SH-SY5Y (cell line): ENCODE results near the gene APOBR.

ENCODE experiments used
- GATA2 ChIP-seq: IDR thresholded peaks from 2 replicates; pipeline ENCODE4 v1.6.1; 2011; ENCODE audit warnings: mild to moderate bottlenecking, low read depth, low read length
- GATA3 ChIP-seq: IDR thresholded peaks from 2 replicates; pipeline ENCODE4 v1.6.1; 2011; ENCODE audit warnings: low read depth, mild to moderate bottlenecking, low read length, moderate library complexity

The APOBR gene

DNA sequence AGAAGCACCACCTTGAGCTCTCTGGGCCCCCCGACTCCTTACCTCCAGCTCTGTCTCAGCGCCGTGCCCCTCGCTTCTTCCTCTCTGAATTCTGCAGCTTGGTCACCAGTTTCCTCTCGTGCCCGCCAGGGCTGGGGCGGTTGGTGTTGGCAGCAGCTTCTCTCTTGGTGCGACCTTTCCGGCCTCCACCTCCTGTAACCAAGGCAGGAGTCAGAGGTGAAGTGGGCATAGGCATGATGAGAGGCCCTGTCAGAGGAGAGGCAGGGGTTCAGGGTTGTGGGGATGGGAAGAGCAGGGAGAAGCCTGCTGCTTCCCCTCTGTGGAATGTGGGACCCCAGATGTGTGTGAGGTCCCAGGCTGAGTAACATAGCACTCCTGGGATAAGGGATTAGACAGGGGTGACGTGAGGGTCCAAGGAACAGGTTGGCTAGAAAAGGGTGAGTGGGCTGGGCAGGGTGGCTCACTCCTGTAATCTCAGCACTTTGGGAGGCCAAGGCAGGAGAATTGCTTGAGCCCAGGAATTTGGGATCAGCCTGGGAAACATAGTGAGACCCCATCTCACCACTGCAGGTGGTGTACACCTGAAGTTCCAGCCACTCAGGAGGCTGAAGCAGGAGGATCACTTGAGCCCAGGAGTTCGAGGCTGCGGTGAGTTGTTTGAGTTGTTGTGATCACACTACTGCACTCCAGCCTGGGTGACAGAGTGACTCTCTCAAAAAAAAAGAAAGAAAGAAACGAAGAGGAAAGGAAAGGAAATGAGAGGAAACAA is 43.7 kb downstream of the APOBR start:
- TF ChIP-seq GATA3 (no peak), GATA2 (no peak)

DNA sequence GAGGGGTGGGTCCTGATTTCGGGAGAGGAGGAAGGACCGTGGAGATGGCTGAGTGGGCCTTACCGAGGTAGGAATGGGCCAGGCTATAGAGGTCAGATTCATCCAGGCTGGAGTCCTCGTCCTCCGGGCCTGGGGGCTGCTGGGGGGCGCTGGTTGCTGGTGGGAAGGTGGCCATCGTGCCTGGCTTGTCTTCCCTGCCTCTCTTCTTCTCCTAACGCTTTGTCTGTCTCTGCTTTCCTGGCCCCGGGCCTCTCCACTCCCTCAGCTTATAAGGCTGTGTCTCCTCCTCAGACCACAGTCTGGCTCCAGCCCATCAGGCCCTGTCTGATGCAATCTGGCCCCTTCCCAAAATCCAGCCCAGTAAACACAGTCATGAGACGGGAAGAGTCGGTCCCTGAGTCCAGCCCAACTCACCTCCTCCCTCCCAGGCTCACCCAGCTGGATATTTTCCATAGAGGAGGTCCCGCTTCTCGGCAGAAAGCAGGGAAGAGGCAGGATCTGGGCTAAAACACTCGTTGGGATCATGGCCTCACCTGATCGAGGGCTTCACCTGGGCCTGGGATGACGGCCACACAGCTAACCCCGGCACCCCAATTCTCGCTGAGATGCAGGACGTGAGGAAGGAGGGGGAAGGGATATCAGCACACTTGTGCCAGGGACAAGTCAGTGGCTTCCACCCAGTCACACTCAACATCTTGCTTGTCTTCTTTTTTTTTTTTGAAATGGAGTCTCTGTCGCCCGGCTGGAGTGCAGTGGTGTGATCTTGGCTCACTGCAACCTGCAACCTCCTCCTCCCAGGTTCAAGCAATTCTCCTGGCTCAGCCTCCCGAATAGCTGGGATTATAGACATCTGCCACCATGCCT is 44.5 kb downstream of the APOBR start, which contains the start of gene NUPR1:
TSS of gene NUPR1 (minus strand) at position 242 of the 864 bp plus-strand sequence. CDS start at position 175, 67 bp downstream.
- no peak for TF ChIP-seq GATA2
- no peak for TF ChIP-seq GATA3

GRCh38 chr16:28540346-28540745 is 45.9 kb downstream of the APOBR start:
- TF ChIP-seq GATA2 (no peak), GATA3 (no peak)

DNA sequence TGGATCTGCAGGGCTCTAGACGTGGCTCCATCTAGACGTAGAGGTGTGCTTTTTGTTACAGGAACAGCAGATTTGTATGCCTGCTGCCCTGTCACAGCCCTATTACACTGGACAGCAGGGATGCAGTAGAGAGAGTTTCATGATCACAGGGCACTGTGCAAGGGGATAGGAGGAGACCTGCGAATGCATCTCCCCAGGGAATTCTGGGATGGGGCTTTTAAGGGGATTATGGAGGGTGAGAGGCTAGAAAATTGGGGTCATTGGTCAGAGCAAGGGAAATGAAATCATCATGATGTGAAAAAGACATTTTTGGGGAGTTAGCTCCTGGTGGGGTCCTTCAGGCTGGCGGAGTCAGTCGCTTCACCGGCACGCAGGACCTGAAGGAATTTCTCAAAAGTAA is 48.2 kb downstream of the APOBR start:
- TF ChIP-seq GATA3 (no peak), GATA2 (no peak)

- TF ChIP-seq GATA2, result no peak
Observed at GRCh38 chr16:28543072-28543471, 48.6 kb downstream of the APOBR start.

DNA sequence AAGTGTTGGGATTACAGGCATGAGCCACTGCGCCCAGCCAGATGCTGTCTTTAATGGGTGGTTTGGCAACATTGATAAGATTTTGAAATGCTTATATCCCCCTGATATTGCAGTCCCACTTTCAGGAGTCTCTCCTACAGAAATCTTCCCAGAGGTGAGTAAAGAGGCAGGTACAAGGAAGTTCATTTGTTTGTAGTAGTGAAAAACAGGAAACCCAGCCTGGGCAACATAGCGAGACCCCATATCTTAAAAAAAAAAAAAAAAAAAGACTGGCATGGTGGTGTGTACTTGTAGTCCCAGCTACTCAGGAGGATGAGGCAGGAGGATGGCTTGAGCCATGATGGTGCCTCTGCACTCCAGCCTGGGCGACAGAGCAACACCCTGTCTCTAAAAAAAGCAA is 50.6 kb downstream of the APOBR start:
- TF ChIP-seq GATA2 (no peak), GATA3 (no peak)

DNA sequence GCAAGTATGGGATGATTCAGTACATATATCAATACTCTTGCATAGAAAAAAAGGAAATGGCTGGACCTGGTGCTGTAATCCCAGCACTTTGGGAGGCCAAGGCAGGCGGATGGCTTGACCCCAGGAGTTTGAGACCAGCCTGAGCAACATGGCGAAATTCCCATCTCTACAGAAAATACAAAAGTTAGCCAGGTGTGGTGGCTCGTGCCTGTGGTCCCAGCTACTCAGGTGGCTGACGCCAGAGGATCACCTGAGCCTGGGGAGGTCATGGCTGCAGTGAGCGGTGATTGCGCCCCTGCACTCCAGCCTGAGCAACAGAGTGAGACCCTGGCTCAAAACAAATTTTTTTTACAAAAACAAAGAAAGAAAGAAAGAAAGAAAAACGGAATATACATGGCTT is 52.2 kb downstream of the APOBR start:
- TF ChIP-seq GATA2, result no peak
- no peak for TF ChIP-seq GATA3

DNA sequence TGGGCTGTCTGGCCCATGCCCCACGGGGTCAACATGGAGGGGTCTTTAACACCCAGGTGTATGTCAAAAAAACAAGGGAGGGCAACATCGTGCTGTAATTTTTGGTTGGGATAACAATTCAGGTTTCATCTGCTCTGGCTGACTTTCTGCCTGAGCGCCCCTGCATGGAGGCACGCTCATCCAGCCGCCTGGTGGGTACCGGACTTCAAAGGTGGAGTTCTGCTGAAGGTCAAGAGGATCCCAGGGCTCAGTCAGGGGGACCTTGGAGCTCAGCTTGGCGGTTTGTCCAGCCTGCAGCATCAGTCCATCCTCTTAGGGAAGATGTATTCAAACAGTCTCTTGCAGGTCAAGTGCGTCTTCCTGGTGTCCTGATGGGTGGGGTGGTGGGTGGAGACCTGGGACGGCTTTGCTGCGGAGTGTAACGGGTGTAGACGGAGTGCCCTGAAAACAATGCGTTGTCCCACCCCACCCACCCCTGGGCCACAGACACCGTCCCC is 53.9 kb downstream of the APOBR start:
- no peak for TF ChIP-seq GATA3
- no peak for TF ChIP-seq GATA2
